Measurements from ENCODE around the gene TOX3. TPM values are rescaled to one million over a fixed set of nuclear protein-coding genes. Genes with fewer than 3 reads are reported as not detected.

The TOX3 gene
- total and polyA plus RNA-seq, 4 donors: 1.3 to 3.5 (median 2.4) TPM

GRCh38 chr16:52567193-52567592 lies 20.2 kb upstream of the TOX3 start:
- H3K27me3 ChIP-seq (ENCODE audit: control insufficient read depth in 4 of 4, insufficient read depth in 4 of 4, low read length in 3 of 4): no peaks in the 10 kb centered on the region
- TF ChIP-seq HNF4G (IDR thresholded peaks at IDR 0.05): no peak
- H3K4me1 ChIP-seq (ENCODE audit: control insufficient read depth in 4 of 4, insufficient read depth in 4 of 4, low read length in 3 of 4): peaks cover 0 to 23% (median 13%) of the 10 kb centered on the region in 4 donors
- no peaks in the 10 kb centered on the region for H3K9me3 ChIP-seq (ENCODE audit: control insufficient read depth in 4 of 4, low read length in 3 of 4)
- H3K27ac ChIP-seq (ENCODE audit: low read depth in 1 of 2, low read length in 2 of 2): no peak overlapping the region
- no peak for DNase-seq (ENCODE audit: low spot score)
- no peak overlapping the region for H3K4me3 ChIP-seq (ENCODE audit: low read depth in 1 of 3, low read length in 3 of 3)
- no peak overlapping the region for H3K9ac ChIP-seq (ENCODE audit: low read depth in 1 of 2, low read length in 2 of 2)
- no peaks in the 10 kb centered on the region for H3K36me3 ChIP-seq (ENCODE audit: control insufficient read depth in 4 of 4, insufficient read depth in 3 of 4, low read depth in 1 of 4, low read length in 3 of 4)
- WGBS: 92% methylated on average over 4 of the region's 4 CpGs

- Histone ChIP-seq H3K27me3 (ENCODE audit: control insufficient read depth in 4 of 4, insufficient read depth in 4 of 4, low read length in 3 of 4) (no peaks in the 10 kb centered on the region), H3K9me3 (ENCODE audit: control insufficient read depth in 4 of 4, low read length in 3 of 4) (no peaks in the 10 kb centered on the region), H3K4me3 (ENCODE audit: low read depth in 1 of 3, low read length in 3 of 3) (no peak overlapping the region), H3K36me3 (ENCODE audit: control insufficient read depth in 4 of 4, insufficient read depth in 3 of 4, low read depth in 1 of 4, low read length in 3 of 4) (no peaks in the 10 kb centered on the region), H3K4me1 (ENCODE audit: control insufficient read depth in 4 of 4, insufficient read depth in 4 of 4, low read length in 3 of 4) (peaks cover 2 to 30% (median 21%) of the 10 kb centered on the region in 4 donors), H3K27ac (ENCODE audit: low read depth in 1 of 2, low read length in 2 of 2) (peak overlapping the region in 1 of 2 donors; percentile 11), H3K9ac (ENCODE audit: low read depth in 1 of 2, low read length in 2 of 2) (no peak overlapping the region)
- DNase-seq (ENCODE audit: low spot score): no peak
- no peak for TF ChIP-seq RAD21 (IDR thresholded peaks at IDR 0.05)
- no peak for TF ChIP-seq FOXA1 (IDR thresholded peaks at IDR 0.05)
- TF ChIP-seq TAF1 (conservative IDR thresholded peaks at IDR 0.05): no peak
- TF ChIP-seq REST (IDR thresholded peaks at IDR 0.05): no peak
- TF ChIP-seq YY1 (IDR thresholded peaks at IDR 0.05): no peak
- no peak for TF ChIP-seq HNF4G (IDR thresholded peaks at IDR 0.05)
- no peak for TF ChIP-seq MAX (IDR thresholded peaks at IDR 0.05)
- no peak for TF ChIP-seq ATF3 (IDR thresholded peaks at IDR 0.05)
- no peak for TF ChIP-seq HNF4A (conservative IDR thresholded peaks at IDR 0.05)
- no peak for TF ChIP-seq GABPA (IDR thresholded peaks at IDR 0.05 in 1 of 2, conservative IDR thresholded peaks at IDR 0.05 in 1 of 2)
- TF ChIP-seq JUND (IDR thresholded peaks at IDR 0.05): no peak
- TF ChIP-seq EGR1 (IDR thresholded peaks at IDR 0.05; ENCODE audit: low read depth in 2 of 2): no peak
- no peak for TF ChIP-seq ZBTB33 (IDR thresholded peaks at IDR 0.05)
- TF ChIP-seq FOXA2 (IDR thresholded peaks at IDR 0.05): no peak
- no peak for TF ChIP-seq RXRA (IDR thresholded peaks at IDR 0.05)
- TF ChIP-seq NR2F2 (IDR thresholded peaks at IDR 0.05): no peak
- TF ChIP-seq CTCF (IDR thresholded peaks at IDR 0.05; ENCODE audit: low read depth, low read length, missing input control): no peak
- no peak for TF ChIP-seq SP1 (IDR thresholded peaks at IDR 0.05)
- WGBS: 89% methylated on average over 3 of the region's 3 CpGs
Observed at GRCh38 chr16:52563767-52564611, 17.0 kb upstream of the TOX3 start.

Data from liver (tissue), 9 donors.